Nephron (organoid): ENCODE measurements around the gene CRYGN.

ENCODE experiments used
- H3K27ac Mint-ChIP-seq, 3 experiments: 2 replicates each; pipeline ENCODE4 v1.8.0; 2020; ENCODE audit warnings: mixed read lengths in 3 of 3, mild to moderate bottlenecking in 2 of 3, moderate library complexity in 1 of 3
- H3K27me3 Mint-ChIP-seq: 2 replicates; pipeline ENCODE4 v1.8.0; 2021; ENCODE audit warnings: low read depth, mild to moderate bottlenecking, moderate library complexity, mixed read lengths
- H3K36me3 Mint-ChIP-seq: 2 replicates; pipeline ENCODE4 v1.8.0; 2020; ENCODE audit warnings: low read depth, mixed read lengths
- H3K4me1 Mint-ChIP-seq: 2 replicates; pipeline ENCODE4 v1.8.0; 2020; ENCODE audit warnings: mixed read lengths
- H3K4me3 Mint-ChIP-seq, 3 experiments: 2 replicates each; pipeline ENCODE4 v1.8.0; 2020; ENCODE audit warnings: mild to moderate bottlenecking in 3 of 3, mixed read lengths in 3 of 3, moderate library complexity in 2 of 3
- H3K9me3 Mint-ChIP-seq: 2 replicates; pipeline ENCODE4 v1.8.0; 2020; ENCODE audit warnings: mixed read lengths
- CTCF ChIP-seq, 3 experiments: fragments of 200-600 bp; sonication (generic); IDR thresholded peaks; one replicate each; pipeline ENCODE4 v1.5.0; 2021; ENCODE audit warnings: antibody characterized with exemption in 3 of 3; ENCODE audit not compliant: unreplicated experiment in 3 of 3

CRYGN gene

DNA sequence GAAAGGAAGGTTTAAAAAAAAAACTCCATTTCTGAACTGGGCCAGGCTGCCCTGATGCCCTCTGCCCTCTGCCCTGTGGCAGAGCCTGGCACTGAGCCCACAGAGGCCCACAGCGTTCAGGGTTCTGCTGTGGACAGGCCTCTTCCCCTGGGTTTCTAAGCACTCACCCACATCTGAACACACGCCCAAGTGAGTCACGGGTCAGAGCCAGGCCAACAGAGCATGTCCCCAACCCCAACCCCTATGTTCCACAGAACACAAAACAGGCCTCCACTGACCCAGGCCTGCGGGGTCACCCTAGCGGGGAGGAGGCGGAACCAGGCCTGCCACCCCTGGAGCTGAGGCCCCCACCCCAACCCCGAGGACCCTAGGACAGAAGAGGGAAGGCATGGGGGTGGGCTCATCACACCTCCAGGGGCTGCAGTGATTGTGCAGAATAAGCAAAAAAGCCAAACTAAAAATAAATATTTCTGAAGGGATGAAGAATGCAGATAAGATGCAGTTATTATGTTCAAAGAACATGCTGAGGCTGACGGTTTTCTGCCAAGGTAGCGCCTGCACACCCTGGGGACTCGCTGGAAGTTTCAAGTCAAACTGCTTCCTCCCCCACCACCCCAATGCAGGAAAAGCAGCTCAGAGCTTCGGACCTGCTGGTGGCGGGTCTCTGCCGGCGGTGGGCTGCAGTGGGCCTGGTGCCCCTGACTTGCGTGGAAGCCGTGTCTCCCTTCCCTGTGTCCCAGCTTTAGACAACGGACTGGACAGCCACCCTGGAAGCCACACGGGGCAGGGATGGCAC is 35.5 kb downstream of the CRYGN start:
- Mint-ChIP-seq H3K9me3 (no peaks in the 10 kb centered on the region), H3K27me3 (peaks cover 13% of the 10 kb centered on the region), H3K4me1 (peaks cover 17% of the 10 kb centered on the region), H3K27ac (peak overlapping the region; percentile 32 to 85 (median 56)), H3K36me3 (peaks cover 15% of the 10 kb centered on the region), H3K4me3 (no peak overlapping the region)
- no peak for TF ChIP-seq CTCF (IDR thresholded peaks at IDR 0.05; ENCODE audit: unreplicated experiment in 3 of 3)

- no peak for TF ChIP-seq CTCF (IDR thresholded peaks at IDR 0.05; ENCODE audit: unreplicated experiment in 3 of 3)
- Mint-ChIP-seq H3K36me3 (peaks cover 18% of the 10 kb centered on the region), H3K27ac (peak overlapping the region; percentile 32 to 85 (median 56)), H3K4me1 (peaks cover 13% of the 10 kb centered on the region), H3K27me3 (peaks cover 9% of the 10 kb centered on the region), H3K4me3 (no peak overlapping the region), H3K9me3 (no peaks in the 10 kb centered on the region)
Observed at GRCh38 chr7:151403764-151404163, 36.2 kb downstream of the CRYGN start.

DNA sequence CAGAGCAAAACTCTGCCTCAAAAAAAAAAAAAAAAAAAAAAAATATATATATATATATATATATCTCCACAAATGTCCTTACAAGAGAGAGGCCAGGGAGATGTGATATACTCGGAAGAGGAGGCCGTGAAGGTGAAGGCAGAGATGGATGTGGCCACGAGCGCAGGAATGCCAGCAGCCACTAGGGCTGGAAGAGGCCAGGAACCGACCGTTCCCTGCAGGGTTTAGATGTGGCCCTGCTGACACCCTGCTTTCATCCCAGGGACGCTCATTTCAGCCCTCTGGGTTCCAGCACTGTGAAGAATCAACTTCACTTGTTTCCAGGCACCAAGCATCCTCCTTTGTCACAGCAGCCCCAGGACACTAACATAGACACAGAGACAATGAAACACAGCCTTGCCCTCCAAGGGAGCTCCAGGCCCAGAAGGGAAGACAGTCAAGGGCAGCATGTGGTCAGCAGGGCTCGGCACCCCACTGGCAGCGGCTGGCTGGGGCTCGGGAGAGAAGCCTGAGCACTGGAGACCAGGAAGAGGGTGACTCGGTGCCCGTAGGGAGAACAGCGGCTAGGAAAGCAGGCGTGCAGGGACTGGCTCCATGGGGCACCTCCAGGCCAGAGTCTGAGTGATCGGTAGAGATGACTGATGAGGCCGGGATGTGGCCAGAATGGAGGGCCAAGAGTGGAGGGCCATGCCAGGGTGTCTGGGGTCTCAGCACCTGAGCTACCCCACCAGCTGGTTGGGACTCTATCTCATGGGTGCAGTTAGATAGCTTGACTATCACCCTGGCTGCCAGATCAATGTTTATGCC is 37.7 kb downstream of the CRYGN start:
- Mint-ChIP-seq H3K36me3 (peaks cover 29% of the 10 kb centered on the region), H3K9me3 (no peaks in the 10 kb centered on the region), H3K27ac (no peak overlapping the region), H3K27me3 (peaks cover 7% of the 10 kb centered on the region), H3K4me1 (peaks cover 9% of the 10 kb centered on the region), H3K4me3 (no peak overlapping the region)
- no peak for TF ChIP-seq CTCF (IDR thresholded peaks at IDR 0.05; ENCODE audit: unreplicated experiment in 3 of 3)

DNA sequence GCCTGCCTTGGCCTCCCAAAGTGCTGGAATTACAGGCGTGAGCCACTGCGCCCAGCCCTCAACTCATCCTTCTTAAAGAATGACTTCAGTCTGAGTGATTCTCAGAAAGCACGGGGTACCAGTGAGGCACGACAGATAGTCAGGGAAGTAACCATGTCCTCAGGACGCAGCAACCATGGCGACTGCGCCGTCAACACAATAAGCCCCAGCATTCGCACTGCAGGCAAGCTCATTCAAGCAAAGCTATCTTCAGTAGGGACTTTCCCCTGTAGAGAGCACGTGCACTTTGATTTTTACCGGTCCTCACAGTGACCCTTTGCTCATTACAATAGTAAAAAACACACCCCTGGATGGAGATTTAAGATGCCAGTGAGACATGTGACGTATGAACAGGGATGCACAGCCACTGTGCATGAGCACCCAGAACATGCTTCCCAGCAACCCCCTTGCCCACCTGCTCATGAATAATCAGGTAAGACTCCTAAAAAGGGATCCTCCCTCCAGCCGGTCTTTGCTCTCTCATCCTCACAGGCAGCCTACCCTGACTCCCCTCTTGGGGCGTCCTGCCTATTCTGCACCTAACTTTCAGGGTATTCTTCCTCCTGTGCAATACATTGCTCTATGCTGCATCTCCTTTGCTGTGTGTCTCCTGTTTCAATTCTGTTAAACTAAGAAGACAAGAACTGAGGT is 39.2 kb downstream of the CRYGN start:
- no peak for TF ChIP-seq CTCF (IDR thresholded peaks at IDR 0.05; ENCODE audit: unreplicated experiment in 3 of 3)
- peaks cover 4% of the 10 kb centered on the region for H3K27me3 Mint-ChIP-seq
- peaks cover 20% of the 10 kb centered on the region for H3K36me3 Mint-ChIP-seq
- H3K4me3 Mint-ChIP-seq, result no peak overlapping the region
- no peaks in the 10 kb centered on the region for H3K9me3 Mint-ChIP-seq
- H3K27ac Mint-ChIP-seq, result no peak overlapping the region
- H3K4me1 Mint-ChIP-seq, result peaks cover 8% of the 10 kb centered on the region

DNA sequence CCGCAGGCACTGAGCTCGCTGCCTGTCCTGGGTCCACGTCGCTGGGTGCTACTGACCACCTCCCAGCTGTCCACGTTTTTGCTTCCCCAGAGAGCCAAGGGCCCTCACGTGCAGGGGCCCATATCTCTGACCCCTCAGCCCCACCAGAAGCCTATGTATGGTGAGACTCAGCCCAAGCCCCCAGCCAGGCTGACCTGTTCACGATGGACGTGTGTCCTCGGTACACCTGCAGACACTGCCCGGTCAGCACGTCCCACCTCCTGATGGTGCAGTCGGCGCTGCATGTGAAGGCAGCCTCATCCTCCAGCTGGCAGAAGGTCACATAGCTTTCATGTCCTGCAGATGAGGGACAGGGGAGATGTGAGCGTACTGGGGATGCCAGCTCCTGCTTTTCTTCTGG is 40.0 kb downstream of the CRYGN start:
- Mint-ChIP-seq H3K4me1 (peaks cover 6% of the 10 kb centered on the region), H3K36me3 (peaks cover 23% of the 10 kb centered on the region), H3K9me3 (no peaks in the 10 kb centered on the region), H3K4me3 (no peak overlapping the region), H3K27me3 (peaks cover 4% of the 10 kb centered on the region), H3K27ac (no peak overlapping the region)
- TF ChIP-seq CTCF (IDR thresholded peaks at IDR 0.05; ENCODE audit: unreplicated experiment in 3 of 3), result no peak
